Mesenchymal stem cell (in vitro differentiated cells and primary cell): Measurements from ENCODE around the gene APC.

Source experiments
- DNase-seq: peaks from one replicate; pipeline ENCODE4 v3.0.0-alpha.2; 2013
- H2AFZ ChIP-seq: one replicate; pipeline ENCODE4 v1.6.1; 2013; ENCODE audit warnings: low read depth, mild to moderate bottlenecking, control low read depth, inconsistent platforms, low read length, moderate library complexity
- H2AK5ac ChIP-seq: 2 replicates; pipeline ENCODE4 v1.6.1; 2013; ENCODE audit warnings: low read length, moderate library complexity, mild to moderate bottlenecking, inconsistent platforms; ENCODE audit not compliant: severe bottlenecking
- H2BK120ac ChIP-seq: one replicate; pipeline ENCODE4 v1.6.1; 2013; ENCODE audit warnings: low read depth, mild to moderate bottlenecking, inconsistent platforms, low read length, moderate library complexity
- H2BK12ac ChIP-seq, 2 experiments: one replicate each; pipeline ENCODE4 v1.6.1; 2013; ENCODE audit warnings: inconsistent platforms in 2 of 2, low read length in 2 of 2, mild to moderate bottlenecking in 2 of 2, moderate library complexity in 2 of 2, control low read depth in 1 of 2
- H2BK15ac ChIP-seq: one replicate; pipeline ENCODE4 v1.6.1; 2013; ENCODE audit warnings: mild to moderate bottlenecking, low read depth, inconsistent platforms; ENCODE audit not compliant: poor library complexity, severe bottlenecking
- H2BK5ac ChIP-seq: 2 replicates; pipeline ENCODE4 v1.6.1; 2013; ENCODE audit warnings: low read depth, mild to moderate bottlenecking, low read length, control low read depth, inconsistent platforms; ENCODE audit not compliant: poor library complexity, severe bottlenecking
- H3K14ac ChIP-seq, 2 experiments: one replicate each; pipeline ENCODE4 v1.6.1; 2013; ENCODE audit warnings: inconsistent platforms in 2 of 2, low read length in 2 of 2, control low read depth in 1 of 2, mild to moderate bottlenecking in 1 of 2, moderate library complexity in 1 of 2
- H3K18ac ChIP-seq, 2 experiments: one replicate each; pipeline ENCODE4 v1.6.1; 2013; ENCODE audit warnings: inconsistent platforms in 2 of 2, low read length in 2 of 2, control low read depth in 1 of 2, low read depth in 1 of 2, mild to moderate bottlenecking in 1 of 2
- H3K23ac ChIP-seq, 2 experiments: one replicate each; pipeline ENCODE4 v1.6.1; 2013; ENCODE audit warnings: inconsistent platforms in 2 of 2, low read length in 2 of 2, mild to moderate bottlenecking in 2 of 2, moderate library complexity in 2 of 2, control low read depth in 1 of 2
- H3K27ac ChIP-seq: 2 replicates; pipeline ENCODE4 v1.5.1; 2013; ENCODE audit warnings: mild to moderate bottlenecking, moderate library complexity, low read length, control low read depth, inconsistent platforms; ENCODE audit not compliant: poor library complexity, severe bottlenecking
- H3K27me3 ChIP-seq, 2 experiments: 2 replicates each; pipeline versions ENCODE4 v1.6.1 to v1.7.0; 2013; ENCODE audit warnings: low read length in 2 of 2, mild to moderate bottlenecking in 2 of 2, moderate library complexity in 2 of 2, control low read depth in 1 of 2, inconsistent platforms in 1 of 2; ENCODE audit not compliant: control insufficient read depth in 1 of 2, insufficient read depth in 1 of 2
- H3K36me3 ChIP-seq, 2 experiments: 2 replicates each; pipeline versions ENCODE4 v1.6.1 to v1.7.0; 2013; ENCODE audit warnings: low read length in 2 of 2, control low read depth in 1 of 2, inconsistent platforms in 1 of 2, low read depth in 1 of 2, mild to moderate bottlenecking in 1 of 2; ENCODE audit not compliant: insufficient read depth in 2 of 2, control insufficient read depth in 1 of 2
- H3K4ac ChIP-seq, 2 experiments: one replicate each; pipeline ENCODE4 v1.6.1; 2013; ENCODE audit warnings: inconsistent platforms in 2 of 2, low read length in 2 of 2, mild to moderate bottlenecking in 2 of 2, moderate library complexity in 2 of 2, control low read depth in 1 of 2, low read depth in 1 of 2
- H3K4me1 ChIP-seq: 2 replicates; pipeline ENCODE4 v1.6.1; 2013; ENCODE audit warnings: low read depth, low read length, control low read depth; ENCODE audit not compliant: control insufficient read depth, insufficient read depth
- H3K4me2 ChIP-seq: 2 replicates; pipeline ENCODE4 v1.6.1; 2013; ENCODE audit warnings: low read length, mild to moderate bottlenecking, inconsistent platforms; ENCODE audit not compliant: poor library complexity, severe bottlenecking
- H3K4me3 ChIP-seq, 2 experiments: 2 replicates each; pipeline versions ENCODE4 v1.5.1 to v1.7.0; 2013; ENCODE audit warnings: low read length in 2 of 2, mild to moderate bottlenecking in 2 of 2, control low read depth in 1 of 2, low read depth in 1 of 2; ENCODE audit not compliant: insufficient read depth in 1 of 2
- H3K79me1 ChIP-seq: replicated peaks from 2 replicates; pipeline ENCODE4 v1.6.1; 2013; ENCODE audit warnings: mild to moderate bottlenecking, control low read depth, low read length, inconsistent platforms; ENCODE audit not compliant: poor library complexity, severe bottlenecking
- H3K9ac ChIP-seq: 2 replicates; pipeline ENCODE4 v1.7.0; 2013; ENCODE audit warnings: mild to moderate bottlenecking, low read length, moderate library complexity
- H3K9me3 ChIP-seq: 2 replicates; pipeline ENCODE4 v1.7.0; 2013; ENCODE audit warnings: mild to moderate bottlenecking, low read length; ENCODE audit not compliant: control insufficient read depth
- H4K8ac ChIP-seq: one replicate; pipeline ENCODE4 v1.6.1; 2013; ENCODE audit warnings: inconsistent platforms, mild to moderate bottlenecking, low read length, moderate library complexity
- H4K91ac ChIP-seq: one replicate; pipeline ENCODE4 v1.6.1; 2013; ENCODE audit warnings: mild to moderate bottlenecking, low read length, inconsistent platforms
- WGBS: methylation state at CpG from one replicate; pipeline ENCODE4 v1.1.7; 2013; ENCODE audit warnings: mixed read lengths; 5-methylcytosine and 5-hydroxymethylcytosine counted together

APC gene

DNA sequence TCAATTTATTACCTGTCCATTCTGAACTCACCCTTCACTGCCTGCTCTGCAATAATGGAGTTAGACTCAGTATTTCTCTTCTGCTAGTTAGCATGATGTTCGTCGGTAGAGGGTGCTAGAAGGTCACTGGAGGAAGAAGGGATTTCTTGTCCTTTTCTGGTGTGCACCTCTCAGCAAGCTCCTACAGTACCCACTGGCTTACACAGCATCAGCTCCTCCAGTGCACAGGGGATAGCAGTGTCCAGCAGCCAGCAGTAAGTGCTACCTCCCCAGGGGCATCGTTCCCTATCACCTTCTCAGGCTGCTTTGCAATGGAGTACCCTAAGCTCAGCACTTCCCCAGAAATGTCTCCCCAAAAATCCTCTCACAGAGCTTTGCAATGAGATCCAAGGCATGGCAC, 45.9 kb upstream of the APC start:
- no peak overlapping the region for H3K27ac ChIP-seq
- H3K4me3 ChIP-seq: no peak overlapping the region
- H2AFZ ChIP-seq: no peak overlapping the region
- H3K9me3 ChIP-seq: no peaks in the 10 kb centered on the region
- no peak overlapping the region for H2BK5ac ChIP-seq
- no peak overlapping the region for H3K9ac ChIP-seq
- no peak overlapping the region for H2BK120ac ChIP-seq
- H3K36me3 ChIP-seq: no peaks in the 10 kb centered on the region
- no peak overlapping the region for H3K23ac ChIP-seq
- peaks cover 7 to 26% of the 10 kb centered on the region in 2 experiments for H3K27me3 ChIP-seq
- no peak overlapping the region for H2BK12ac ChIP-seq
- H3K4ac ChIP-seq: no peak overlapping the region
- H3K4me2 ChIP-seq: no peak overlapping the region
- peak; percentile 33 for DNase-seq
- no peak overlapping the region for H4K8ac ChIP-seq
- no peak overlapping the region for H2BK15ac ChIP-seq
- no peak overlapping the region for H2AK5ac ChIP-seq
- H3K4me1 ChIP-seq: no peaks in the 10 kb centered on the region
- no peak overlapping the region for H3K18ac ChIP-seq
- H3K79me1 ChIP-seq: no peaks in the 10 kb centered on the region
- H3K14ac ChIP-seq: no peak overlapping the region
- 65% methylated on average over 3 of the region's 3 CpGs for WGBS
- no peak overlapping the region for H4K91ac ChIP-seq

DNA sequence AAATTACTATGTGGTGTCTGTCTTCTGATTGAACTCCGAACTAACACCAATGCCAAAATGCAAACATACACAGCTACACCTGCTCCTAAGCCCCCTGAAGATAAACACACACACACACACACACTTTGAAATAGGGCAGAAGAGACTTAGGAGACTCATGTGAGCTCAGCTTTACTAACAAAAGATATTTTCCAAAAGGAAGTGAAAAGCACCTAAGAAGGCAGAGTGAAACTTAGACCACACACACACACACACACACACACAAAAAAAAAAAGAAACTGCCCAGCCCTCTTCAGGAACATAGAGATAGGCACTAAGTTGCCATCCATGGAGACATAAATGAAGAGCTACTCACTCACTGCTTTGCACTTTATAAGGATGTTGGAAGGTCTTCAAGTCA, 45.2 kb upstream of the APC start:
- H3K27me3 ChIP-seq: peaks cover 4 to 23% of the 10 kb centered on the region in 2 experiments
- no peaks in the 10 kb centered on the region for H3K4me1 ChIP-seq
- H3K79me1 ChIP-seq: no peaks in the 10 kb centered on the region
- H3K14ac ChIP-seq: no peak overlapping the region
- no peak overlapping the region for H4K91ac ChIP-seq
- H2BK12ac ChIP-seq: no peak overlapping the region
- no peak overlapping the region for H3K4me2 ChIP-seq
- H3K27ac ChIP-seq: no peak overlapping the region
- no peak overlapping the region for H2BK120ac ChIP-seq
- no peak overlapping the region for H3K23ac ChIP-seq
- H2BK5ac ChIP-seq: no peak overlapping the region
- no peak overlapping the region for H4K8ac ChIP-seq
- no peak overlapping the region for H3K18ac ChIP-seq
- H3K9ac ChIP-seq: no peak overlapping the region
- H2BK15ac ChIP-seq: no peak overlapping the region
- H3K4ac ChIP-seq: no peak overlapping the region
- WGBS: 100% methylated on average over 1 of the region's 1 CpG
- no peaks in the 10 kb centered on the region for H3K9me3 ChIP-seq
- H3K36me3 ChIP-seq: no peaks in the 10 kb centered on the region
- no peak overlapping the region for H2AFZ ChIP-seq
- H2AK5ac ChIP-seq: no peak overlapping the region
- no peak for DNase-seq
- H3K4me3 ChIP-seq: no peak overlapping the region

DNA sequence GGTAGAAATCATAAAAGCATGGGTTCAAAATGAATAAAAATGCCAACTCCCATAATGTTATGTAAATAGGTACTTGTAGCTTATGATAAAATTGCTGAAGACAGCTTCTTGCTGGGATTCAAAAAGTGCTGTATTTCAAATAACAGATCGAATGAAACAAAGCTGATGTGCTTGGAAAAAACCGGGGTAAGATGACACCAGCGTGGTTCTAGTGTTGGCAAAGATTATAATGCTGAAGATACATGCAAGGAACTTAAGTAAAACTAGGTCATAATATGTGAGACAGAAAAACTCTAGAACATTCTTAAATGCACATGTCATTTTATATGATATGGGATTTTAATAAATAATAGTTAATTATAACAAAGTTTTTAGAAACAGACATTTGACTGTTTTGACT, 44.4 kb upstream of the APC start:
- H3K4me2 ChIP-seq: no peak overlapping the region

DNA sequence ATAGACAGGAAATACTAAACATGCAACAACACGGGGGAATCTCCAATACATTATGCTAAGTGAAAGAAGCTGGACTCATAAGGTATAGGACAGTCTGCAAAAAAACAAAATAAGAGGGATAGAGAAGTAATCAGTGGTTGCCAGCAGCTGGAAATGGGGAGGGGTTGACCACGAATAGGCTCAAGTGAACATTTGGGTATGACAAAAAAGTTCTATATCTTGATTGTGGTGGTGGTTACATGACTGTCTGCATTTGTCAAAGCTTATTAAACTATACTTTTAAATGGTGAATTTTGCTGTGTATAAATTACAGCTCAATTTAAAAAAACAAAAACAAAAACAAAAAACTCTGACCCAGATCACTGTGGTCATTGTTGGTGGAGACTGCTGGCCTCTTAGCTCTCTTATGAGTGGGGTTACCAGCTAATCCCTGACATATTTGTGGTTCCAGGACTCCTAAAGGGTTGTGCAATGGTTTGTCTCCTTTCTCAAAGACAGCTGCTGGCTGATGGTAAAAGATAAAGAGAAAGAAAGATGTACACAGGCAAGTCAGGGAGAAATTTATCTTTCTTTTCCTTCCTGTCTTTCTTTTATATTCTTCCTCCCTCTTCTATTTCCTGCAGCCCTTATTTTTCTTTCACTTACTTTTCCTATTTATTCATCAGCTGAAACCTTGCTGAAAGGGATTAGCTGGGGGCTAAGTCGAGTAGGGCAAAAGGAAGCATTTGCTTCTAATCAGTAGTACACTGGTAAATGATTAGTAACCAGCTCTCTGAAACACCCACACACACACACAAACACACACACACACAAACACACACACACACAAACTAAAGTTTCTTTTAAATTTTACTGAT, 42.6 kb upstream of the APC start:
- Histone ChIP-seq H4K91ac (no peak overlapping the region), H3K18ac (no peak overlapping the region), H2BK5ac (no peak overlapping the region), H3K27me3 (peaks cover 1 to 13% of the 10 kb centered on the region in 2 experiments), H4K8ac (no peak overlapping the region), H3K4me2 (no peak overlapping the region), H3K4me3 (no peak overlapping the region), H3K27ac (no peak overlapping the region), H2BK120ac (no peak overlapping the region), H3K14ac (no peak overlapping the region), H2BK15ac (no peak overlapping the region), H3K23ac (no peak overlapping the region), H2AK5ac (no peak overlapping the region), H3K9ac (no peak overlapping the region), H2AFZ (no peak overlapping the region), H3K9me3 (no peaks in the 10 kb centered on the region), H3K79me1 (no peaks in the 10 kb centered on the region), H3K36me3 (no peaks in the 10 kb centered on the region), H3K4me1 (no peaks in the 10 kb centered on the region), H2BK12ac (no peak overlapping the region), H3K4ac (no peak overlapping the region)
- peak; percentile 92 for DNase-seq
- 51% methylated on average over 3 of the region's 3 CpGs for WGBS

More for the DNA sequence above, 44.4 kb upstream of the APC start:
- no peak overlapping the region for H2BK5ac ChIP-seq
- H3K14ac ChIP-seq: no peak overlapping the region
- no peak overlapping the region for H4K8ac ChIP-seq
- no peak for DNase-seq
- no peak overlapping the region for H4K91ac ChIP-seq
- H2BK15ac ChIP-seq: no peak overlapping the region
- H3K9ac ChIP-seq: no peak overlapping the region
- H3K4ac ChIP-seq: no peak overlapping the region
- H2AK5ac ChIP-seq: no peak overlapping the region
- no peak overlapping the region for H3K23ac ChIP-seq
- H3K18ac ChIP-seq: no peak overlapping the region
- no peak overlapping the region for H3K27ac ChIP-seq
- peaks cover 4 to 21% of the 10 kb centered on the region in 2 experiments for H3K27me3 ChIP-seq
- H3K4me3 ChIP-seq: no peak overlapping the region
- no peaks in the 10 kb centered on the region for H3K79me1 ChIP-seq
- H2BK12ac ChIP-seq: no peak overlapping the region
- no peaks in the 10 kb centered on the region for H3K4me1 ChIP-seq
- 58% methylated on average over 2 of the region's 3 CpGs for WGBS
- H2AFZ ChIP-seq: no peak overlapping the region
- H2BK120ac ChIP-seq: no peak overlapping the region
- no peaks in the 10 kb centered on the region for H3K36me3 ChIP-seq
- no peaks in the 10 kb centered on the region for H3K9me3 ChIP-seq
